BE2C (cell line): Measurements from ENCODE around the gene SLC39A11. TPM values are rescaled to one million over a fixed set of nuclear protein-coding genes. Genes with fewer than 3 reads are reported as not detected.

Experiments used
- DNase-seq: peaks from one replicate; pipeline ENCODE4 v3.0.0-alpha.2; 2020
- H3K27me3 ChIP-seq: fragments of 250-450 bp; sonication (Bioruptor Pico); 2 replicates; pipeline ENCODE4 v1.5.1; 2020; ENCODE audit warnings: mild to moderate bottlenecking
- H3K36me3 ChIP-seq: fragments of 250-450 bp; sonication (Bioruptor Pico); 2 replicates; pipeline ENCODE4 v1.5.1; 2020; ENCODE audit warnings: mild to moderate bottlenecking
- H3K4me1 ChIP-seq: fragments of 250-450 bp; sonication (Bioruptor Pico); 2 replicates; pipeline ENCODE4 v1.5.1; 2020
- H3K4me3 ChIP-seq: 2 replicates; pipeline ENCODE4 v1.5.1; 2011; ENCODE audit warnings: low read depth, low read length
- H3K9me3 ChIP-seq: fragments of 250-450 bp; sonication (Bioruptor Pico); 2 replicates; pipeline ENCODE4 v1.5.1; 2020
- CTCF ChIP-seq: IDR thresholded peaks from 2 replicates; pipeline ENCODE4 v1.5.1; 2012; ENCODE audit warnings: mild to moderate bottlenecking, low read depth, low read length
- polyA plus RNA-seq: library from polyadenylated mRNA; unstranded; fragments of >200 nt; gene quantifications from one replicate; pipeline ENCODE4 v1.2.1, GENCODE V29; 2012; ENCODE audit warnings: low read depth, missing spikeins; ENCODE audit not compliant: insufficient read length, insufficient read depth

The SLC39A11 gene, protein sequence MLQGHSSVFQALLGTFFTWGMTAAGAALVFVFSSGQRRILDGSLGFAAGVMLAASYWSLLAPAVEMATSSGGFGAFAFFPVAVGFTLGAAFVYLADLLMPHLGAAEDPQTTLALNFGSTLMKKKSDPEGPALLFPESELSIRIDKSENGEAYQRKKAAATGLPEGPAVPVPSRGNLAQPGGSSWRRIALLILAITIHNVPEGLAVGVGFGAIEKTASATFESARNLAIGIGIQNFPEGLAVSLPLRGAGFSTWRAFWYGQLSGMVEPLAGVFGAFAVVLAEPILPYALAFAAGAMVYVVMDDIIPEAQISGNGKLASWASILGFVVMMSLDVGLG
- polyA plus RNA-seq = 31.7 TPM

DNA sequence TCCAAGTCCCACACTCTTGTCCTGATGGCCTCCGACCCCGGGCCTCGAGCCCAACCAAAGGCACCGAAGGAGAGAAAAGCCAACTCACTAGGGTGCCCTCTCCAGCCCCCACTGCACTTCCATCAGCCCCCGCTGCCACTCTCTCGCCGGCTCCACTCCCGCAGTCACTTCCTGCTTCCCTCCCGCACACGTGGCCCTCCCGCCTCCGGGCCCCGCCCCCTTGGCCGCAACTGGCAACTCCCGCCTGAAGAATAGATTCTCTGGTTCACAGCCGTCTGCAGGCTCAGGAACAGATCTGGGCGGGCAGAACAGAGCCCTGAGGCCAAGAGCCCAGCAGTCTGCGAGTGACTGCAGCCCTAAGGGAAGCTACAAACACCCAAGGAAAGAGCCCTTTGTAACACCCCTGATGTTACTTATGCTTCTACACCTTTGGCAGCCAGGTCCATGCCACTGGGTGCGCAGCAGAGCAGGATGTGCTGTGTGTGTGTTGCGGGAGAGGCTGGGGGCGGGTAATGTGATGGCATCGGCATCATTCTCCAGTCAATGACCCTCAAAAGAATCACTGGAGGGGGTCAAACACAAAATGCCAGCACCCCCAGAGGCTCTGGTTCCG lies at the start of gene SLC39A11:
Gene SLC39A11 (minus strand): TSS at position 166 of the 613 bp plus-strand sequence. CDS start 3,924 bp downstream, outside the sequence.
- Histone ChIP-seq H3K4me3 (peak within 1 kb of the TSS; percentile 79), H3K36me3 (peaks cover under 1% of the 10 kb centered on the region; the same call in 1 of the 2 replicates), H3K9me3 (no peaks in the 10 kb centered on the region), H3K4me1 (no peaks in the 10 kb centered on the region), H3K27me3 (no peaks in the 10 kb centered on the region)
- no peak for TF ChIP-seq CTCF
- peak; percentile 96 for DNase-seq

- TF ChIP-seq CTCF = no peak
- H3K4me3 ChIP-seq = no peak overlapping the region
- H3K36me3 ChIP-seq = no peaks in the 10 kb centered on the region
- no peaks in the 10 kb centered on the region for H3K4me1 ChIP-seq
- DNase-seq = no peak
- H3K9me3 ChIP-seq = 0 out of 2 replicates have a peak, but pooled peaks cover 5% of the 10 kb centered on the region
- H3K27me3 ChIP-seq = no peaks in the 10 kb centered on the region
Measured at GRCh38 chr17:73141411-73141810, 48.9 kb upstream of the SLC39A11 start.

DNA sequence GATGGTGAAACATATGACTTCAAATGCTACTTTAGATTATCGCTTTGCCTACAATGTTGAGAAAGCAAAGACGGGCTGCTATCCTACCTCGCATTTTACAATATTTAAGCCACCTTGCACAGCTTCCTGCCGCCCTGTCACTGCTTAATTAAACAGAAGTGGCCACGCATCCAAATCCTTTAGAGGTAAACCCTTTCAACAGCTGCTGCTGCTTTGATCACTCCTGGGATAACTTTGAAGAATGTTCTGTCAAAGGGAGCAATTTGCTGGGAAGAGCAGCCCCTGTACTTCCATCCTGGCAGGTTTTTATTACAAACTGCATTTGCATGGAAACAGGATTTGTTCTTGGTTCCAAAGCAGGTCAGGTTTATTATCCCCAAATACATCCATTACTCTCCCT lies 48.1 kb upstream of the SLC39A11 start:
- 0 out of 2 replicates have a peak, but pooled peaks cover 2% of the 10 kb centered on the region for H3K9me3 ChIP-seq
- H3K4me3 ChIP-seq = no peak overlapping the region
- H3K27me3 ChIP-seq = no peaks in the 10 kb centered on the region
- H3K36me3 ChIP-seq = no peaks in the 10 kb centered on the region
- no peak for TF ChIP-seq CTCF
- H3K4me1 ChIP-seq = no peaks in the 10 kb centered on the region
- DNase-seq = no peak

GRCh38 chr17:73139296-73139695 lies 46.8 kb upstream of the SLC39A11 start:
- no peaks in the 10 kb centered on the region for H3K4me1 ChIP-seq
- no peak for DNase-seq
- no peak for TF ChIP-seq CTCF

DNA sequence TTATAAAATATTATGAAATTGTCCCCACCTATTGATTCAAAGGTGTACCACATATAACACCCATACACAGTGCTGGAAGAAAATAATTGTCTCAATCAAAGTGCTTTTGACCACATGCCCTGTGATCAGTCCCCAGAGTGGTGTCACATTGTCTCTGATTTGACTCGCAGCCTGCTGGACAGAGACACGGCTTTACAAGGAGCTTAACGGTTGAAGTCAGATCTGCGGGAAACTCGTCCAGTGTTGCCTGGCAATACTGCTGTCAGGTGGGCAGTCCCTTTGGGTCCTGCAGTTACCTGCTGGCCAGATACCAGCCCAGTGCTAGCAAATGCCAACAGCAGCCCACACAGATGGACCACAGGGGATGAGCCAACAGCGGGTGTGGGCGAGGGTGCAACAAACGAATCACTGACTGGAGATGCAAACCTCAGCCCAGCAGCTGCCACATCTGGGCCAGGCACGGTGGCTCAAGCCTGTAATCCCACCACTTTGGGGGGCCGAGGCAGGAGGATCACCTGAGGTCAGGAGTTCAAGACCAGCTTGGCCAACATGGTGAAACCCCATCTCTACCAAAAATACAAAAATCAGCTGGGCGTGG lies 46.2 kb upstream of the SLC39A11 start:
- DNase-seq = peak; percentile 32
- no peaks in the 10 kb centered on the region for H3K4me1 ChIP-seq
- no peak for TF ChIP-seq CTCF

More at GRCh38 chr17:73139296-73139695, 46.8 kb upstream of the SLC39A11 start:
- no peaks in the 10 kb centered on the region for H3K9me3 ChIP-seq
- H3K4me3 ChIP-seq = no peak overlapping the region
- no peaks in the 10 kb centered on the region for H3K27me3 ChIP-seq
- no peaks in the 10 kb centered on the region for H3K36me3 ChIP-seq

DNA sequence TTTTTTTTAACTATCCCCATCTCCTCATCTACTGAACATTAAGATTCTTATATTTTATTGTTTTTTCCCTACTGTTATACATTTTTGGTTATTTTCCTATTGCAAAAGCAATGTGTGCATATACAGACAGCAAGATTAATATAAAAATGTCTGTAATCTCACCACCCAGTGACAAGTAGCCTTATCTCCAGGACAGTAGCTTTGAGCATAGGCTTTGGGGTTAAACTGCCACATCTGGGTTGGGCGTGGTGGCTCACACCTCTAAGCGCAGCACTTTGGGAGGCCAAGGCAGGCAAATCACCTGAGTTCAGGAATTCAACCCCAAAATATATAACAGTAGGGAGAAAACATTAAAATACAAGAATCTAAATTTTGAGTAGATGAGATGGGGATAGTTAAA lies 44.9 kb upstream of the SLC39A11 start:
- no peaks in the 10 kb centered on the region for H3K9me3 ChIP-seq
- no peaks in the 10 kb centered on the region for H3K36me3 ChIP-seq
- TF ChIP-seq CTCF = no peak
- no peak for DNase-seq
- no peaks in the 10 kb centered on the region for H3K4me1 ChIP-seq
- no peaks in the 10 kb centered on the region for H3K27me3 ChIP-seq
- H3K4me3 ChIP-seq = no peak overlapping the region

More for the DNA sequence above, 46.2 kb upstream of the SLC39A11 start:
- Histone ChIP-seq H3K9me3 (no peaks in the 10 kb centered on the region), H3K4me3 (no peak overlapping the region), H3K36me3 (no peaks in the 10 kb centered on the region), H3K27me3 (no peaks in the 10 kb centered on the region)
